Mammary epithelial cell (primary cell): ENCODE results near the gene TCF19.

Experiments
- EZH2 ChIP-seq: IDR thresholded peaks from 2 replicates; pipeline ENCODE4 v1.6.1; 2012; ENCODE audit warnings: low read length, inconsistent platforms, borderline replicate concordance
- TF ChIP-seq, protein P1 (sequence below), 2 donors: IDR thresholded peaks in 1 of 2; conservative IDR thresholded peaks in 1 of 2; 2 replicates each; pipeline ENCODE4 v1.5.1; 2011 to 2012; ENCODE audit warnings: inconsistent platforms in 2 of 2, low read length in 2 of 2, mild to moderate bottlenecking in 2 of 2, control low read depth in 1 of 2, low read depth in 1 of 2; ENCODE audit not compliant: insufficient read depth in 1 of 2; ENCODE audit errors: extremely low read depth in 1 of 2

DNA sequence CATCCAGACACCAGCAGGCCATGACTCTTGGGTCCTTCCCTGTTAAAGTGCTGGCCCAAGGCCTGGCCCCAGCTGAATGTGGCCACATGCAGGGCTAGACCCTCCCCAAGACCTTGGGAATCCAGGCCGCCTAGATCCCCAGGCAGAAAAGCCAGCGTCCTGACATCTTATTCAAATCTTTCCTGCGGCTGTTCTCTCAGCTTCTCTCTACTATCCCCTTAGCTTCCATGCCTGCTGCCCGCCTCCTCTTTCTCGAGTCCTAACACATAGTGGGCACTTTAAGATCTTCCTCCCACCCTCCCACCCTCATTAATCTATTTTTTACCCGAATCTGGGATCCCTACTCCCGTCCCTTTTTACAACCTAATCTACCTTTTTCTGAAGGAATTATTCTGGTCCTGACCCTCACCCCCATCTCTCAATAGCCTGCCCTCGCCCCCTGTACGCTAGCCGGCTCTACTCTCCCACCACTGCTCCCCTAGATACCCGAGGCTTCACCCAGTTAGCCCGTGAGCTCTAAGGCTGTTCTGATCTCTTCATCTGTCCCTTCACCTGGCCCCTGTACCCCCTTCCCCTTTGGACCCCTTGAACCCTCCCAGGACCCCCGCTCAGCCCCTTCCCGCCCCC, 763 bp upstream of the TCF19 start, which contains the start of gene CCHCR1:
- TF ChIP-seq, protein P1, sequence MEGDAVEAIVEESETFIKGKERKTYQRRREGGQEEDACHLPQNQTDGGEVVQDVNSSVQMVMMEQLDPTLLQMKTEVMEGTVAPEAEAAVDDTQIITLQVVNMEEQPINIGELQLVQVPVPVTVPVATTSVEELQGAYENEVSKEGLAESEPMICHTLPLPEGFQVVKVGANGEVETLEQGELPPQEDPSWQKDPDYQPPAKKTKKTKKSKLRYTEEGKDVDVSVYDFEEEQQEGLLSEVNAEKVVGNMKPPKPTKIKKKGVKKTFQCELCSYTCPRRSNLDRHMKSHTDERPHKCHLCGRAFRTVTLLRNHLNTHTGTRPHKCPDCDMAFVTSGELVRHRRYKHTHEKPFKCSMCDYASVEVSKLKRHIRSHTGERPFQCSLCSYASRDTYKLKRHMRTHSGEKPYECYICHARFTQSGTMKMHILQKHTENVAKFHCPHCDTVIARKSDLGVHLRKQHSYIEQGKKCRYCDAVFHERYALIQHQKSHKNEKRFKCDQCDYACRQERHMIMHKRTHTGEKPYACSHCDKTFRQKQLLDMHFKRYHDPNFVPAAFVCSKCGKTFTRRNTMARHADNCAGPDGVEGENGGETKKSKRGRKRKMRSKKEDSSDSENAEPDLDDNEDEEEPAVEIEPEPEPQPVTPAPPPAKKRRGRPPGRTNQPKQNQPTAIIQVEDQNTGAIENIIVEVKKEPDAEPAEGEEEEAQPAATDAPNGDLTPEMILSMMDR (conservative IDR thresholded peaks at IDR 0.05 in 1 of 2, IDR thresholded peaks at IDR 0.05 in 1 of 2; ENCODE audit: extremely low read depth in 1 of 2, insufficient read depth in 1 of 2, low read depth in 1 of 2, low read length in 2 of 2) = no peak
- TF ChIP-seq EZH2 = no peak
